H1 (cell line): ENCODE measurements around the gene ZNF513. TPM values are rescaled to one million over a fixed set of nuclear protein-coding genes. Genes with fewer than 3 reads are reported as not detected.
A peak's percentile ranks its signal among the peaks of the same experiment; 100 is the strongest.

ENCODE experiments used
- CTCF ChIA-PET: fragments of 300-600 bp; sonication (Branson Sonifier 250); formaldehyde crosslinking; loops from one replicate; lab custom pipeline; 2021; ENCODE audit not compliant: partially characterized antibody; lab: Charles Lee
- POLR2A ChIA-PET: fragments of 300-600 bp; sonication (Branson Sonifier 250); formaldehyde crosslinking; loops from one replicate; lab custom pipeline; 2021; ENCODE audit warnings: inconsistent platforms; ENCODE audit not compliant: partially characterized antibody; lab: Charles Lee
- DNase-seq, 2 experiments: peaks; one replicate each; pipeline versions ENCODE4 v3.0.0 to v3.0.0-alpha.2; 2010 to 2022; ENCODE audit warnings: low spot score in 2 of 2, low read depth in 1 of 2, mixed read lengths in 1 of 2
- FAIRE-seq: peaks from 2 replicates; lab custom pipeline; 2011; peaks lifted over from hg19 to GRCh38; lab: Jason Lieb, UNC
- H2AFZ ChIP-seq: 2 replicates; pipeline ENCODE4 v1.8.1; 2012; ENCODE audit warnings: low read length, inconsistent platforms
- H2AK5ac ChIP-seq: 2 replicates; pipeline ENCODE4 v1.6.1; 2013; ENCODE audit warnings: low read depth, low read length
- H2BK120ac ChIP-seq: replicated peaks from 2 replicates; pipeline ENCODE3; 2013; ENCODE audit warnings: low read depth, low read length, inconsistent platforms
- H2BK12ac ChIP-seq: 2 replicates; pipeline ENCODE4 v1.6.1; 2013; ENCODE audit warnings: low read depth, low read length
- H2BK15ac ChIP-seq: 2 replicates; pipeline ENCODE4 v1.6.1; 2013; ENCODE audit warnings: low read length
- H2BK20ac ChIP-seq: 2 replicates; pipeline ENCODE4 v1.6.1; 2013; ENCODE audit warnings: low read length
- H2BK5ac ChIP-seq: 2 replicates; pipeline ENCODE4 v1.6.1; 2013; ENCODE audit warnings: low read depth, low read length
- H3K14ac ChIP-seq: 2 replicates; pipeline ENCODE4 v1.6.1; 2013; ENCODE audit warnings: inconsistent platforms; ENCODE audit not compliant: insufficient read length
- H3K18ac ChIP-seq: 2 replicates; pipeline ENCODE4 v1.6.1; 2013; ENCODE audit warnings: low read length; ENCODE audit errors: extremely low read depth
- H3K23ac ChIP-seq: 2 replicates; pipeline ENCODE4 v1.6.1; 2013; ENCODE audit warnings: inconsistent platforms; ENCODE audit not compliant: insufficient read length
- H3K23me2 ChIP-seq: 2 replicates; pipeline ENCODE4 v1.6.1; 2013; ENCODE audit warnings: low read depth, low read length
- H3K27ac ChIP-seq: 2 replicates; pipeline ENCODE4 v1.6.1; 2011; ENCODE audit warnings: low read depth, low read length, inconsistent platforms
- H3K27me3 ChIP-seq, 4 experiments: replicated peaks in 1 of 4; 1 replicate in 1 of 4; 2 replicates in 3 of 4; pipeline versions ENCODE4 v1.6.1 to v1.8.1; 2011 to 2013; ENCODE audit warnings: low read length in 3 of 4, mild to moderate bottlenecking in 3 of 4, inconsistent platforms in 2 of 4, mixed read lengths in 2 of 4, moderate library complexity in 1 of 4; ENCODE audit not compliant: control insufficient read depth in 3 of 4, insufficient read depth in 3 of 4; ENCODE audit errors: extremely low read depth in 1 of 4
- H3K36me3 ChIP-seq, 4 experiments: 2 replicates each; pipeline versions ENCODE4 v1.6.1 to v1.8.1; 2011 to 2013; ENCODE audit warnings: mild to moderate bottlenecking in 4 of 4, low read length in 3 of 4, moderate library complexity in 2 of 4, control low read depth in 1 of 4, inconsistent platforms in 1 of 4; ENCODE audit not compliant: insufficient read depth in 4 of 4, control insufficient read depth in 2 of 4
- H3K4ac ChIP-seq: replicated peaks from 2 replicates; pipeline ENCODE3; 2013; ENCODE audit warnings: low read length, low read depth, mixed read lengths, inconsistent platforms; ENCODE audit not compliant: insufficient read length
- H3K4me1 ChIP-seq, 4 experiments: replicated peaks in 1 of 4; 1 replicate in 1 of 4; 2 replicates in 3 of 4; pipeline versions ENCODE4 v1.6.1 to v1.8.1; 2011 to 2013; ENCODE audit warnings: low read length in 3 of 4, inconsistent platforms in 2 of 4, mixed read lengths in 1 of 4; ENCODE audit not compliant: insufficient read depth in 4 of 4, control insufficient read depth in 3 of 4
- H3K4me2 ChIP-seq, 2 experiments: 2 replicates each; pipeline versions ENCODE4 v1.6.1 to v1.8.1; 2011 to 2013; ENCODE audit warnings: low read depth in 2 of 2, low read length in 2 of 2, control low read depth in 1 of 2, inconsistent platforms in 1 of 2, mild to moderate bottlenecking in 1 of 2; ENCODE audit not compliant: insufficient read depth in 1 of 2
- H3K4me3 ChIP-seq, 4 experiments: fragments of 200-600, 300-600 bp in 1 of 4; sonication (generic), shearing (Covaris generic), sonication (Bioruptor Twin) in 1 of 4; 2 replicates each; pipeline versions ENCODE4 v1.5.1 to v1.8.1; 2011 to 2016; ENCODE audit warnings: low read length in 4 of 4, low read depth in 3 of 4, control low read depth in 2 of 4, inconsistent platforms in 2 of 4, mild to moderate bottlenecking in 2 of 4, mixed read lengths in 1 of 4, moderate library complexity in 1 of 4; ENCODE audit not compliant: insufficient read depth in 2 of 4; ENCODE audit errors: extremely low read depth in 1 of 4
- H3K56ac ChIP-seq: replicated peaks from 2 replicates; pipeline ENCODE3; 2013; ENCODE audit warnings: low read depth, mild to moderate bottlenecking, mixed read lengths, low read length, inconsistent platforms; ENCODE audit not compliant: insufficient read length
- H3K79me1 ChIP-seq: 2 replicates; pipeline ENCODE4 v1.6.1; 2013; ENCODE audit warnings: low read depth, low read length, control low read depth
- H3K79me2 ChIP-seq, 2 experiments: 2 replicates each; pipeline versions ENCODE4 v1.6.1 to v1.8.1; 2012 to 2013; ENCODE audit warnings: low read length in 2 of 2, mild to moderate bottlenecking in 2 of 2, inconsistent platforms in 1 of 2; ENCODE audit not compliant: insufficient read depth in 2 of 2, control insufficient read depth in 1 of 2
- H3K9ac ChIP-seq, 4 experiments: replicated peaks in 1 of 4; 1 replicate in 1 of 4; 2 replicates in 3 of 4; pipeline versions ENCODE4 v1.6.1 to v1.8.1; 2011 to 2013; ENCODE audit warnings: low read depth in 3 of 4, low read length in 3 of 4, control low read depth in 2 of 4, mild to moderate bottlenecking in 2 of 4, moderate library complexity in 2 of 4, inconsistent platforms in 1 of 4; ENCODE audit errors: extremely low read depth in 1 of 4
- H3K9me3 ChIP-seq, 2 experiments: 2 replicates each; pipeline versions ENCODE4 v1.6.1 to v1.8.1; 2012 to 2013; ENCODE audit warnings: mild to moderate bottlenecking in 2 of 2, moderate library complexity in 2 of 2, control low read depth in 1 of 2, inconsistent platforms in 1 of 2, low read depth in 1 of 2, low read length in 1 of 2, mixed read lengths in 1 of 2; ENCODE audit not compliant: insufficient read depth in 2 of 2
- H4K20me1 ChIP-seq, 2 experiments: replicated peaks in 1 of 2; 2 replicates each; pipeline versions ENCODE3 to v1.8.1; 2011 to 2013; ENCODE audit warnings: inconsistent platforms in 2 of 2, low read length in 2 of 2, mild to moderate bottlenecking in 1 of 2; ENCODE audit not compliant: insufficient read depth in 2 of 2, control insufficient read depth in 1 of 2
- H4K5ac ChIP-seq: 2 replicates; pipeline ENCODE4 v1.6.1; 2013; ENCODE audit warnings: low read length, low read depth, mixed read lengths, inconsistent platforms; ENCODE audit not compliant: insufficient read length
- H4K8ac ChIP-seq: 2 replicates; pipeline ENCODE4 v1.8.0; 2013; ENCODE audit warnings: mild to moderate bottlenecking, moderate library complexity, low read length, inconsistent platforms; ENCODE audit not compliant: insufficient read depth; ENCODE audit errors: extremely low read depth
- H4K91ac ChIP-seq: replicated peaks from 2 replicates; pipeline ENCODE3; 2013; ENCODE audit warnings: low read length, mixed read lengths, inconsistent platforms; ENCODE audit not compliant: insufficient read length
- ASH2L ChIP-seq: fragments of 200-600, 300-600 bp; sonication (generic); IDR thresholded peaks from one replicate; pipeline ENCODE4 v1.7.1; 2017; ENCODE audit warnings: low read length
- CEBPB ChIP-seq: IDR thresholded peaks from 2 replicates; pipeline ENCODE4 v1.6.1; 2012; ENCODE audit warnings: low read depth, low read length
- CHD1 ChIP-seq: IDR thresholded peaks from 2 replicates; pipeline ENCODE4 v1.6.1; 2012; ENCODE audit warnings: low read depth, low read length, improper control_type of control experiment
- KDM4A ChIP-seq: IDR thresholded peaks from one replicate; pipeline ENCODE4 v1.7.1; 2012; ENCODE audit warnings: low read depth, mild to moderate bottlenecking, moderate library complexity, low read length, inconsistent platforms; ENCODE audit not compliant: severe bottlenecking
- POLR2A ChIP-seq, 2 experiments: IDR thresholded peaks; 1 replicate in 1 of 2; 2 replicates in 1 of 2; pipeline ENCODE4 v1.6.1; 2011; ENCODE audit warnings: low read depth in 2 of 2, low read length in 2 of 2, mild to moderate bottlenecking in 2 of 2; ENCODE audit errors: control extremely low read depth in 1 of 2
- RAD21 ChIP-seq, 2 experiments: IDR thresholded peaks in 1 of 2; conservative IDR thresholded peaks in 1 of 2; 2 replicates each; pipeline ENCODE4 v1.6.1; 2011; ENCODE audit warnings: low read depth in 2 of 2, low read length in 2 of 2, improper control_type of control experiment in 1 of 2, inconsistent platforms in 1 of 2, mild to moderate bottlenecking in 1 of 2, moderate library complexity in 1 of 2
- SIN3A ChIP-seq, 2 experiments: IDR thresholded peaks in 1 of 2; conservative IDR thresholded peaks in 1 of 2; 2 replicates each; pipeline ENCODE4 v1.6.1; 2011 to 2012; ENCODE audit warnings: low read length in 2 of 2, improper control_type of control experiment in 1 of 2, low read depth in 1 of 2, mild to moderate bottlenecking in 1 of 2
- SP4 ChIP-seq: IDR thresholded peaks from 2 replicates; pipeline ENCODE4 v1.6.1; 2012; ENCODE audit warnings: low read length, inconsistent platforms
- ZNF274 ChIP-seq: IDR thresholded peaks from 2 replicates; pipeline ENCODE4 v1.7.0; 2012; ENCODE audit warnings: low read length, borderline replicate concordance; ENCODE audit errors: extremely low read depth
- WGBS, 2 experiments: shearing (Covaris generic) in 1 of 2; methylation state at CpG; one replicate each; pipeline versions ENCODE4 v1.1.6 to v1.1.7; 2013 to 2015; ENCODE audit warnings: low lambda C conversion rate in 2 of 2, mixed read lengths in 2 of 2, inconsistent platforms in 1 of 2, low coverage in 1 of 2, missing lambda C conversion rate in 1 of 2; ENCODE audit not compliant: insufficient replicate concordance in 2 of 2, insufficient coverage in 1 of 2, insufficient read length in 1 of 2; ENCODE audit errors: extremely low coverage in 1 of 2, missing lambda C conversion rate in 1 of 2; 5-methylcytosine and 5-hydroxymethylcytosine counted together
- polyA plus RNA-seq, 7 experiments: library from polyadenylated mRNA; depleted of rRNA in 3 of 7; stranded (reverse) in 5 of 7; unstranded in 2 of 7; fragments of >200 nt in 5 of 7; fragments of 200-250 nt in 2 of 7; gene quantifications; 1 replicate in 5 of 7; 2 replicates in 1 of 7; 4 replicates in 1 of 7; pipeline versions ENCODE4 v1.2.1 to v1.2.3, GENCODE V29; 2011 to 2013; ENCODE audit warnings: missing spikeins in 2 of 7, mixed read lengths in 2 of 7
- total RNA-seq: library from RNA; stranded (reverse); fragmentation: NEBNext Ultra II Directional; extraction: Animal tissue kit (Norgen Biotek cat#: 25700); gene quantifications from 2 replicates; pipeline ENCODE4 v1.2.1, GENCODE V29; 2021
- TF ChIP-seq, protein P1 (sequence below): IDR thresholded peaks from 2 replicates; pipeline ENCODE4 v1.6.1; 2011; ENCODE audit warnings: low read depth, mild to moderate bottlenecking, low read length; ENCODE audit not compliant: insufficient read depth

Gene ZNF513
- total and polyA plus RNA-seq, 2 of the 8 experiments (the other 6 are each of a cell fraction or from before 2014, with no cell fraction given): 17.3 to 29.5 TPM

DNA sequence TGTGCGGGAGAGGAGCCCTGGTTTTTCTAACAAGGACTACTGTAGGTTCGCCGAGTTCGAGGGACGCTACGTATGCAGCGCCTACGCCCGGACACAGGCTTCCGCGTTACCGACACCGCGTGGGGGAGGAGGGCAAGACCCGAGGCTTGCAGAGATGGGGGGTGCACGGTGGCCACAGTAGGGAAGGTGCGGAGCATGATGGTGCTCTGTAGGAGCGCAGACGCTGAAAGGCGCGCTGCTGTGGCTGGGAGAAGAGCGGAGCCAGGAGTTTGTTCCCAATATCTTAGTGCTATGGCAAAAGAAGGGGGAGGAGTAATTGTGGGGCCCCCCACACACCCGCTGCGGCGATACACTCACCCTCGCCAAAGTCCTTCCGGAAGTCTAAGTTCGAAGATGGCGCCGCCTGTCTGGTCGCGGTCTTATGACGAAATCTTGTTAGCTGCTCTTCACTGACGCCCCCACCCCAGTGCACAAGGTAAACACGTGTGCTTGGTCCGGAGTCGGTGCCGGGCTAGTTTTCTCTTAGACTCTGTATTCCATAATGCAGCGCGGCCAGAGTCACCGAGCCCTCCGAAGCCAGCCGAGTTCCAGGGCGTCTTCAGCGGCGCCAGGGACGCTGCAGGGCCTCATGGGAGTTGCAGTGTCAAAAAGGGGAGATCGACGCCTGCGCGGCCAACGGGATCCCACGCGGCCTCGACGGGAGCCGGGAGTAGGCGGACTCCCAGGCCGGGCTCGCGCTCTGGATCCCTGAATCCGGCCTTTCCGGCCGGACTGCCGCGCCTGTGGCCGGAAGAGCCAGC is 24.0 kb downstream of the ZNF513 start, which contains the start of gene GTF3C2:
GTF3C2 (minus strand) TSS at position 383 of the 800 bp plus-strand sequence. CDS start 13,210 bp downstream, outside the sequence.
- Histone ChIP-seq H3K4me1 (peaks cover 0 to 12% (median 4%) of the 10 kb centered on the region in 4 experiments; a peak in 4 of 7 replicates), H4K8ac (peak within 1 kb of the TSS; percentile 96), H2AK5ac (no peak within 1 kb of the TSS; the same call in 1 of the 2 replicates), H3K9me3 (no peaks in the 10 kb centered on the region), H2BK12ac (peak within 1 kb of the TSS; percentile 73), H3K23me2 (no peaks in the 10 kb centered on the region), H3K36me3 (no peaks in the 10 kb centered on the region), H2BK15ac (no peak within 1 kb of the TSS), H4K5ac (peak within 1 kb of the TSS; percentile 85), H4K20me1 (peaks cover 0 to 3% of the 10 kb centered on the region in 2 experiments), H2AFZ (peak within 1 kb of the TSS; percentile 66; the same call in 1 of the 2 replicates), H3K79me2 (peaks cover 11 to 57% of the 10 kb centered on the region in 2 experiments; a peak in 3 of 4 replicates), H3K23ac (no peak within 1 kb of the TSS), H3K27me3 (no peaks in the 10 kb centered on the region), H3K4me2 (peak within 1 kb of the TSS; percentile 63 to 69), H3K14ac (no peak within 1 kb of the TSS), H2BK120ac (no peak within 1 kb of the TSS), H2BK5ac (peak within 1 kb of the TSS; percentile 94), H3K56ac (peak within 1 kb of the TSS; percentile 91), H3K4me3 (peak within 1 kb of the TSS; percentile 68 to 97 (median 90)), H4K91ac (peak within 1 kb of the TSS; percentile 96), H3K4ac (peak within 1 kb of the TSS; percentile 81), H3K9ac (peak within 1 kb of the TSS; percentile 61 to 98 (median 96)), H2BK20ac (no peak within 1 kb of the TSS), H3K18ac (peak within 1 kb of the TSS; percentile 89), H3K79me1 (no peaks in the 10 kb centered on the region; the same call in 1 of the 2 replicates), H3K27ac (peak within 1 kb of the TSS; percentile 95)
- DNase-seq: peak; percentile 92 to 93
- no peak for FAIRE-seq
- 2% methylated on average over 54 of the region's 67 CpGs; no CpG with 5 or more reads in 1 of the 2 experiments for WGBS, 2 experiments
- ChIA-PET POLR2A (interaction anchor here (0.7 to 9.5 kb wide), 43 partner anchors 7 to 327 kb away, joined by 3 to 135 read pairs (median 4); partner anchors contain the start of genes CAD, EIF2B4, FNDC4 and MPV17), CTCF (interaction anchor here (0.6 to 1.2 kb wide), 6 partner anchors 10 to 53 kb away, joined by 3 to 5 read pairs (median 3); no protein-coding TSS in a partner anchor)
- TF ChIP-seq SIN3A (conservative IDR thresholded peaks at IDR 0.05 in 1 of 2, IDR thresholded peaks at IDR 0.05 in 1 of 2; ENCODE audit: low read depth in 1 of 2, low read length in 2 of 2) (peak; percentile 14 to 78; a peak in 2 of 4 replicates), POLR2A (IDR thresholded peaks at IDR 0.05; ENCODE audit: control extremely low read depth in 1 of 2, low read depth in 2 of 2, low read length in 2 of 2) (peak; percentile 59 to 91), RAD21 (IDR thresholded peaks at IDR 0.05 in 1 of 2, conservative IDR thresholded peaks at IDR 0.05 in 1 of 2; ENCODE audit: low read depth in 2 of 2, low read length in 2 of 2) (no peak), ASH2L (peak; percentile 70), ZNF274 (no peak), CEBPB (peak; percentile 32; the same call in 1 of the 2 replicates), SP4 (0 out of 2 replicates have a peak, but pooled peaks have one; percentile 29), CHD1 (no peak), KDM4A (peak; percentile 90)
- TF ChIP-seq, protein P1, sequence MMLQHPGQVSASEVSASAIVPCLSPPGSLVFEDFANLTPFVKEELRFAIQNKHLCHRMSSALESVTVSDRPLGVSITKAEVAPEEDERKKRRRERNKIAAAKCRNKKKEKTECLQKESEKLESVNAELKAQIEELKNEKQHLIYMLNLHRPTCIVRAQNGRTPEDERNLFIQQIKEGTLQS: peak; percentile 70; the same call in 1 of the 2 replicates
